Activated naive CD4-positive, alpha-beta T cell (primary cell): Measurements from ENCODE around the gene LRRC4C.

ENCODE experiments used
- DNase-seq, 4 experiments: peaks; one replicate each; lab custom pipeline; 2025; lab: John Stamatoyannopoulos, UW

Gene LRRC4C

DNA sequence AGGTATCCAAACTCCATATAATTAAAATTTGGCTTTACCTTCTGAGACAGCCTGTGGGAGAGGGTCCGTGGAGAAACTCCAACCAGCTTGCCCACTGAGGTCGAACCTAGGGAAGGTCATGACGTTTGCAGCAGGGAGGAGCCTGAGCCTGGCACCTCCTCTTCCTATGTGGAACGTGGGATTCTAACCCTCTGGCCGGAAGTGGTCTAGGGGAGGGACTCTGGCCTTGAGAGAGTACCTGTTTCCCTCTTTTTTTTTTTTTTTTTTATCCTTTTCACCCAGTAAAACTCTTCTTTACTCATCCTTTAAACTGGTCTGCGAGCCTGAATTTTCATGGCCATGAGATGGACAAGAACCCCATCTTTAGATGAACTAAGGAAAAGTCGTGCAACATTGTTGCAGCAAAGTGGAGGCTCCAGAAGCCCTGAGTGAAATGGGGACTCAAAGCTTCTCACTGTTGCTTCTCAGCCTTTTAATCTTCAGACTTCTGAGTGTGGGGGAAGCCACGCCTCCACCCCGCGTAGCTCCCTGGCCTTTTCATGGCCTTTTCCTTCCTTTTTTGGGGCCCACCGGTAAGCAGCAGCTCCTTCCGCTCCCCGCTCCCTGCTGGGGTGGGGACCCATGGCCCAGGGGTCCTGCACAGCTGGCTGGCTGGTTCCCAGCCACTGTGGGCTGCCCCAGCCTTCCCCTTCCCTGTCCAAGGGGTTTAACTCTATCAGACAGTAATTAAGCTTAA, 1359.9 kb downstream of the LRRC4C start:
- no peak for DNase-seq

GRCh38 chr11:40095446-40095845, 1364.0 kb downstream of the LRRC4C start:
- DNase-seq: no peak

- no peak for DNase-seq
These were observed 1364.5 kb downstream of the LRRC4C start for GRCh38 chr11:40094954-40095353.

DNA sequence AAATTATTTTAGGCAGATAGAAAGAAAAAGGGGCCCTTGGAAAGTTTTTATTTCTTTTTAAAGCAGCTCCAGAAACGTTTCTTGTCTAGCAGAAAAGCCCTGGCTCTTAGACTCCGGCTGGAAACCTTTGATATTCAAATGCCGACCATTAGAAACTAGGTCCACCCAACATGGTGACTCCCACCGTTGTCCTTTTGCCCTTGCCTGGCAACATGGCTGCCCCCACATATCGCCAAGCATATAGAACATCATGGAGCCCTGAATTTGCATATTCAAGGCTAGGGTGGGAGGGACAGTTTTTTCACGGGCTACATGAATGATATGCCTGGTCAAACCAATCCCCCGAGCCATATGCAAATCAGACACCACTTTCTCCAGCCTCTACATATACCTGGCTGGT, 1379.0 kb downstream of the LRRC4C start:
- DNase-seq: no peak
